M059J (cell line): ENCODE data around the gene KCNJ3. TPM values are rescaled to one million over a fixed set of nuclear protein-coding genes. Genes with fewer than 3 reads are reported as not detected.

Experiments
- DNase-seq: peaks from one replicate; pipeline ENCODE4 v3.0.0-alpha.2; 2012; ENCODE audit warnings: low read depth
- total RNA-seq: library from RNA; depleted of rRNA; stranded (reverse); fragments of >200 nt; shearing (Covaris generic); gene quantifications from 2 replicates; pipeline ENCODE4 v1.2.3, GENCODE V29; 2014

The KCNJ3 gene
- total RNA-seq, 1 experiment from 2014 or later: not detected

DNA sequence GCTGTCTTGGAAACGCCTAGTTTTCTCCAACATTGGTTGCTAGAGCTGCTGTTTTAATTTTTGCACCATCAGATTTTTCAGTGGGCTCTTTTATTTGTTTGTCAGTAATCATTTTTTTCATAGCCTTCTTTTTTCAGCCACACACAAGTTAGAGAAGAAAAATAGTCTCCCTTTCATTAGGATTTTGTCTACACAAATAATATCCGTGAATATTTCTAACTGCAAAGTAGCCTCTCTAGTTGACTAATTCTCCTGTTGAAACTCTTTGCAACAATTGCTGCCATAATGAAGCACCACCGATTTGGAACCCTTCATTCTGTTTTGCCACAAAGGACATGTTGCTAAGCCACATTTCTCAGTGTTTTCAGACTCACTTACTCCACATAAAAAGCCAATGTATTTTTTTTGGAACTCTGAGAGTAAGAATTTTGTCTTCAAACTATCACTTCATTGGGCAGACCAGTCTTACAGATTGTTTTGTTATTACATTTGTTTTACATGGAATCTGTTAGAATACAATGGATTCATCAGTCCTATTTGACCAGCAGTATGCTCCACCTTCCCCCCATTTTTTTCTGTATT, 9.6 kb downstream of the KCNJ3 start:
- DNase-seq: no peak

- DNase-seq: no peak
Measured at GRCh38 chr2:154709215-154709614, 10.7 kb downstream of the KCNJ3 start.

DNA sequence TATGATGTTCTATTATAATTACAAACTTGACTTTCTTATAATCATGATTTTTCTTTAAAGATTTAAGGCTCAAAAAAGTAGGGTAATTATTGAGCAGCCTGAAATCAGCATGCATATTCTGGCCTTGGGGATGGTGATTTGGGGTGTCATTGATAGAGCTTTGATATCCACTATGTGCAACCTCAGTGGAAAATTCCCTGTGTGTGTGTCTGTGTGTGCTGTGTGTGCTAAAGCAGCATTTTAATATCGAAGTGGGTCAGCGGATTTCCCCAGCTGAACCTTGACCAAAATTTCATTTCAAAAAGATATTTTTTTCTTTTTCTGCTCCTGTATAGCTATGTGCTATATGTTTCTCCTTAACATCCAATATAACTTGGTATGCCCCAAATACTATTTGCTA, 11.6 kb downstream of the KCNJ3 start:
- DNase-seq: no peak

DNA sequence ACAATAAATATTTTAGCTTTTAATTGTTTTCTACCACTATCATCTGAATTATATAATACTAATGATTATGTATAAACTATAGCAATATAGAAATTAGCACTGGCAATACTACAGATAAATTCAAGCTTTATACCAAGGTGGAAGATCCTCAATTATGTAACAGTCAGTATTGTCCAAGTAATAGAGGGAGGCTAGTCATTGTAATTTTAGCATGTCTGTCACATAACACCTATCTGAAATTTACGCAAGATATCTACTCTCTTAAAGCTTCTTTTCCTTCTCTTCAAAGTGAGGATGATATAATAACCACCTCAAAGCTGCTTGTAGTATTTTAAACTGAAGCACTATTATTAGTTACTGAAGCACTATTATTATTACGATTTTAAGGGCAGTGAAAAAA, 12.2 kb downstream of the KCNJ3 start:
- no peak for DNase-seq

GRCh38 chr2:154713675-154714074, 15.2 kb downstream of the KCNJ3 start:
- no peak for DNase-seq

DNA sequence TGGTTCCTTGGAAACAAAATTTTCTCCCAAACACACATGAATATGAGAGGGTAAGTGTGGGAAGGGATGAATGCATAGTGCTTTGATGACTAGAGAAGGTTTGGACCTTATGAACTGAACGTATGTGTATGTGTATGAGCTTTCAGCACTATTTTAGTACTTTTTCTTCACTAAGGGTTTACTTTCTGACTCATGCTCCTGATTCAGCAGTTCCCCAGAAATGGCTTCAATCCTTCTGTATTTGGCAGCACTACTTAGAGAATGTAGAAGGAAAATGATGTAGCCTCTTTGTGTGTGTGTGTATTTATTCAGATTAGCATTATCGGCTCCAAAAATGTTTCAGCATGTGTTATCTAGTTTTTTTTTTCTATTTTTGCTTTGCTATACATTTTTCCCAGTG, 22.2 kb downstream of the KCNJ3 start:
- DNase-seq: no peak

GRCh38 chr2:154724194-154724797, 25.8 kb downstream of the KCNJ3 start:
- no peak for DNase-seq

DNA sequence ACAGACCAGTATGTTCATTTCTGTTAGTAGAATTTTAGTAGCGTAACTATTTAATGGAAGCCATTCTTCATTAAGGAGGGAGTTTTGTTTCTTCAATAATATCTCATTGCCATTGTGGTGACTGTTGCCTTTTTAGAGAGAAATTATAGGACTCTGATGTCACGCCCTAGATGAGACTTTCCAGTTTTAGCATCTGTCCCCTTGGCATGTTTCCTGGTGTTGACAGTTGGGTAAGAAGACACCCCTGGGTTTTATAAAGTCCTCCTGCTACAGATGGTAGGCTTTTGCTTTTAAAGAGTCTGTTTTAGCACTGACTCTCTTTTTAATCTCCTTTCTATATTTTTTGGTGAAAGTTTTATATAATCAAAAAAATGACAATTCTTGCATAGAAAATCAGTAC, 41.9 kb downstream of the KCNJ3 start:
- DNase-seq: no peak

DNA sequence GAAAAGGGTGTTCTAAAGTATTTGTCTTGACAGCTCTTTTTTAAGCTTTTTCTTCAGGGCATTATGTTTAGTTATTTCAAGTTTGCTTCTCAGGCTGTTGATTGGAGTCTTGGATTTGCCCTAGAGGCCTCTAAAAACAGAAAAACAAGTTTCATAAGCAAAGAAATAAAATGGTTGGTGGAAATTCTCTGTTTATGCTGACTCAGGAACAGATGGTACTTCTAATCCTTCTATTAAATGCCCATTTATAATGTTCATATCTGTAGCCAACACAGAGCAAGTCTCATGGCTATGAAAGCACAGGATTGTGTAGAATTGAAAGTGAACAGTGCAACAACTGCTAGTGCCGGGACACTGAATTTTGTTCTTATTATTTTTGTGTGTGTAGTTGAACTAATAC, 60.4 kb downstream of the KCNJ3 start:
- no peak for DNase-seq

DNA sequence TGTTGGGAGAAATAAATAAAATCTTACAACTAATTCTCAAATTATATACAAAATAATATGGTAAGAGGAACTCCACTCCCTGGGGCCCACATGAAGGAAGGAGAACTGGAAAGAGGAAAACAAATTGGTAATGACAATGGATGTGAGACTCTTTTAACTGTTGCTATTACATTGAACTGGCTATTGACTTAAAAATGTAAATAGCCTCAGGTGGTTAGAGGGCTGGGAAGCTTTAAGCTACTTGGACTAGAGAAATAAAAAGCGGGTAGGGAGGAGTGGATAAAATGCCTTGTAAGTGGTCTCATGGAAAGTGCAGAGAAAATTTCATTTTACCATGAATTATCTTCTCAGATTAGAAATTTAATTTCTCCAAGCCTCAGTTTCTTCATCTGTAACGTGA, 64.1 kb downstream of the KCNJ3 start:
- no peak for DNase-seq

DNA sequence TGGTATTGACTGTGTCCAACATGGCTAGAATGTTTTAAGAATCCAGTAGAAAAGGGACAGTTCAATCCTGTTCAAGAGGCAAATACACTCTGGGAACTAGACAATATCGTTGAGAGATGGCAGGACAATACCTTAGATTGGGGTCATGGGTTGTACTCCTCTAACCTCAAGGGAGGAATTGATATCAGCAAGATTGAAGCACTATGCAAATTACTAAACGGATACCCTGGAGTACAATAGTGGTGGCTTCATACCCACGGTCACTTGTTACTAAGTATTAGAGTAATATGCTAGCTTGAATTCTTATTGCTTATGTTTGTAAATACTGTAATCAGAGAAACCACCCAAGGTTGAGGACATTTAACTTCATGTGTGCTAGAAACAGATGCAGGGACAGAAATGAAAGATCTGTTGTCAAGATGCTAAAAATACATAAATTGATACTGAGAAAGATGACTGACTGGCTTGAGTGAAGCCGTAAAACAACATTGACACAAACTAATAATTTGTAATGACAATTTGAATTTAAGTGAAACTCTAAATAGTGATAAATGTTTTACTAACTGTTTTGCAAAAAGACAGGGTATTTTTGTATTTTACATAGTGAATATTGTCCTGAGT, 73.3 kb downstream of the KCNJ3 start:
- DNase-seq: no peak

DNA sequence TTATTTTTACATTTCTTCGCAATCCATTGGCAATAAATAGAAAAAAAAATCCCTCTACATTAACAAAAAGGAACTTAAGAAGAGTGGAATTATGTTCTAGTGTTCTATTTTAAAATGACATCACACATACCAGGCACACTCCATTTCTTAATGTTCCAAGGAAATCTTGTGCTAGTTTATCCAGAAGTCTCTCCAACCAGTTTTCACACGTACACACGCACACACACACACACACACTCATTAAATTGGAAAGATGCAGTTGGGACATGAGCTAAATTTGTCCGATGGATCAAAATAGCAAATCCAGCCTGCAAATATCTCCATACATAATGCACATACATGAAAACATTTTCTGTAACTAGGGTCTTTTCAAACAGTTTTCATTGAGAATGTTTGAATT, 78.3 kb downstream of the KCNJ3 start:
- no peak for DNase-seq

GRCh38 chr2:154794406-154794805, 95.9 kb downstream of the KCNJ3 start:
- no peak for DNase-seq

DNA sequence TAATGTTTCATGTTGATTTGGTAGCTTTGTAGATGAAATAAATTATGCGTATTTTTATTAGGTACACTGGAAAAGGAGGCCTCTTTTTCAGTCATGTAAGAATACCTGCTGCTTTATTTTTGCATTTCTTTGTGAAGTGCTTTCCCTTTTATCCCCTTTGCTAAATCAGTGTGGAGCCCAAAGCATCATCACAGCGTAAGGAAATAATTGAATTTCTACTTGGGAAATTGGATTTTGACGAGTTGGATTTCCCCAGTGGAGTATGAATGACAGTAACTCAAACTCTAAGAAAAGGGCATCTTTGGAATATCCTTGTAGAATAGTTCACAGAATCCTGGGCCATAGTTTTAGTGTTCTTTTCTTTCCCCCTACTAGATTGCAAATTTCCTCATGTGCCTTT, 97.2 kb downstream of the KCNJ3 start:
- no peak for DNase-seq

DNA sequence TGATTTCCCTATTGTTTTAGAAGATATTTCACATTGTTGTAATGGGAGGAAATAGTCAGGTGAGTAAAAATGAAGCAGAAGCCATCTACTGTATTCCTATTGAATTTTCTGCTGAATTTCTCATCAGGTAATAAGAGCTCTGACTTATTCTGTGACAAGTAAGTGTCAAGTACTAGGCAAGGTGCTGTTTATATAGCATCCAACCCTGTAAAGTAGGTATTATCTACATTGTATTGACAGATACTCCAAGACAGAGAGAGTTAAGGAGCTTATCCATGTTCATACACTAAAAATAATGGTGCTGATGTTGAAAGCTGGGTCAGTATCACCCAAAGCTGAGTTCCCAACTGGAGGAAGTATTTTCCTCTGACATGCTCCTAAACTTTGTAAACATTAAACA, 106.0 kb downstream of the KCNJ3 start:
- no peak for DNase-seq

DNA sequence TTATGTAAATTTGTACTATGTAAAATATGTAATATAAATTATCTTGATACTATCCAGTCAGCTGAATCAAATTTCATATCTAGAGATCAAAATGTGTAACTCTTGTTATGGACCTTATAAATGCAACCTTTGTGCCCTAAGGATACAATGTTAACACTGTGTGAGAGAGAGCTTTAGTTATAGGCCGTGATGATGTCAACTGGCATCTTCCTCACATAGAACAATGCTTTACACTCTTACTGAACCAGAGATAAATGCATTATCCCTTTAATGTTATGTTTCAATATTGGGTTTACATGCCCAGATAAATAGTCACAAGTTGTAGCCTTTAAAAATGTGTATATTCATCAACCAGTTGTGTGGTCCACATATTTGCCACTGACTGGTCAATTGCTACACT, 115.1 kb downstream of the KCNJ3 start:
- no peak for DNase-seq

- no peak for DNase-seq
Measured at GRCh38 chr2:154814856-154815255, 116.4 kb downstream of the KCNJ3 start.

- DNase-seq: no peak
Measured at GRCh38 chr2:154825358-154825757, 126.9 kb downstream of the KCNJ3 start.

- no peak for DNase-seq
Measured at GRCh38 chr2:154826827-154827226, 128.3 kb downstream of the KCNJ3 start.

DNA sequence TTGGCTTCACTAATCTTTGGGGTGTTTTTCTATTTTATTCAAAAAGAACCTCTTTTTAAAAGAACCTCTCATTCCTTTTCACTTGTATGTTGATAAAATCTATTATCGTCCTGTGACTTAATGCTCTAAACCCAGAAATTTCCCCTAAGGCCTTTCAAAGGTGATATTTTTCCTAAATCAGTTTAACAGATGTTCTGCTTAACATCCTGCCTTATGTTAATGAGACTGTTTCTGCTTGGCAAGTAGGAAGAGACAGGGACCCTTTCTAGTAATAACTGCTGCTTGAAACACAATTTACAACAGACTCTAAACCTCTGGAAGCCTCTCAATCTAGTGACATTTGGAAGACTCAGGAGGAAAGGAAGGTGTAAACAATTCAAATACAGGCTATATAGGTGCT, 128.8 kb downstream of the KCNJ3 start:
- no peak for DNase-seq

- no peak for DNase-seq
Measured at GRCh38 chr2:154832711-154833110, 134.2 kb downstream of the KCNJ3 start.

GRCh38 chr2:154836632-154837031, 138.1 kb downstream of the KCNJ3 start:
- no peak for DNase-seq

GRCh38 chr2:154837035-154837434, 138.5 kb downstream of the KCNJ3 start:
- DNase-seq: no peak

DNA sequence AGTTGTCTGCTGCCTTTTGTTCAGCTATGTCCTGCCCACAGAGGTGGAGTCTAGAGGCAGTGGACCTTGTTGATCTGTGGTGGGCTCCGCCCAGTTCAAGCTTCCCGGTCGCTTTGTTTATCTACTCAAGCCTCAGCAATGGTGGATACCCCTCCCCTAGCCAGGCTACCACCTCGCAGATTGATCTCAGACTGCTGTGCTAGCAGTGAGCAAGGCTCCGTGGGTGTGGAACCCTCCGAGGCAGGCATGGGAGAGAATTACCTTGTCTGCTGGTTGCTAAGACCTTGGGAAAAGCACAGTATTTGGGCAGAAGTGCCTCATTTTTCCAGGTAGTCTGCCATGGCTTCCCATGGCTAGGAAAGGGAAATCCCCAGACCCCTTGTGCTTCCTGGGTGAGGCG, 146.0 kb downstream of the KCNJ3 start:
- DNase-seq: no peak
